Skin epidermis (tissue), 12 donors: Measurements from ENCODE around the gene SH3PXD2A.

Experiments
- H3K27ac ChIP-seq, 21 experiments: fragments of 200-600 bp; sonication (generic) in 11 of 21; one replicate each; pipeline ENCODE4 v1.5.0; 2020; ENCODE audit warnings: mild to moderate bottlenecking in 3 of 21, inconsistent platforms in 2 of 21, moderate library complexity in 2 of 21
- H3K4me3 ChIP-seq, 7 experiments: fragments of 200-600 bp; sonication (generic) in 2 of 7; one replicate each; pipeline ENCODE4 v1.5.0; 2020; ENCODE audit warnings: inconsistent platforms in 2 of 7, mild to moderate bottlenecking in 2 of 7, moderate library complexity in 1 of 7

SH3PXD2A gene

DNA sequence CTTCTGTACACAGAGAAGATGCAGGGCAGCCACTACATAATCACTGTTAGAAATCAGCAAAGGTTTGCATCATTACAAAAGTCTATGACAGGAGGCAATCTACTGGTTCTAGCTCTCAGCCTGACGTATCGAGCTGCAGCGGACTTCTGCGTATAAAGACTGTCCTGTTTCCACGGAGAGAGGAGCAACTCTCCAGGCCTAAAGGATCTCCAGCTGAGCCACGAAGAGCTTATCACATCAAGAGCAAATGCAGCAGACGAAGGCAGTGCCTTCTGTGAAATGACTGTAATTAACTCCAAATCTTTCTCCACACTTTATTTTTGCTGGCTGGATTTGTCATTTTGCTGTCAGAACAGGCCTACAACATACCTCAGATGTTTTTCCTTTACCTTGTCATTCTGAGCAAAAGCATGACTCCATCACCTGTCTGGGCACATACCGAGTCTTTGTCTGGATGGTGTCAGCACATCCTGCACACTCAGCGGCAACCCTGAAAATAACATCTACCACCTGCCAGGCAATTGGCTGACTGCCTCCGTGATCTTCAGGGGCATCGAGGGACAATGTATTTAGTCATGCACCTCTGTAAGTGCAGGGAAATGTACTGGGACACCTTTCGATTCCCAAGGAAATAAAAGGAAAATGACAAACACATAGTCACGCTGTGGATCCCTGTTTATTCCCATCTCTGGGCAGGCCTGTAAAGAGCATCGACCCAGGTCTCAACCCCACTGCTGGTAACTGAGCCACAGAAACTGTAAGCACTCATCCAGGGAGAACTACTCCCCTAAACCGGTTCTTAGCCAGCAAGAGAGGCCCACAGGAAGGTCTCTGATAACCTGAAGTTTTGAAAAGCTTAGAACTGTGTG, 26.3 kb upstream of the SH3PXD2A start:
- Histone ChIP-seq H3K27ac (peak overlapping the region in 18 of 21 experiments; percentile 40 to 75 (median 63)), H3K4me3 (no peak overlapping the region)

DNA sequence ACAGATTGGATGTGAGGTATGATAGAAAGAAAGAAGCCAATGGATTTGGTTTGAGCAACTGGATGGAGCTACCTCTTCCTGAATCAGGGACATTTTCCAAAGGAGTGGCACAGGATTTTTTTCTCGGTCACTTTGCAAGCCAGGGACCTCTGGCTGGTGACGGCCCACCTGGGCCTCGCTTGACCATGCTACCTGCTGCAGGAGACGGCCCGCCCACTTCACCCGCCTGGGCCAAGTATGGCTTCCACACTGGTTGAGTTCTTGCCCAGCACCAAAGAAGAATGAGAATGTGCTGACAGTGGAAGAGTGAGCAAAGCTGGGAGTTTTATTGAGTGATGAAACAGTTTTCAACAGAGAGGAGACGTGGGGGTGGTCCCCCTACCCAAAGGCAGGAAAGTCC, 24.5 kb upstream of the SH3PXD2A start:
- H3K4me3 ChIP-seq, result no peak overlapping the region
- H3K27ac ChIP-seq, result peak overlapping the region in 18 of 21 experiments; percentile 19 to 75 (median 47)

DNA sequence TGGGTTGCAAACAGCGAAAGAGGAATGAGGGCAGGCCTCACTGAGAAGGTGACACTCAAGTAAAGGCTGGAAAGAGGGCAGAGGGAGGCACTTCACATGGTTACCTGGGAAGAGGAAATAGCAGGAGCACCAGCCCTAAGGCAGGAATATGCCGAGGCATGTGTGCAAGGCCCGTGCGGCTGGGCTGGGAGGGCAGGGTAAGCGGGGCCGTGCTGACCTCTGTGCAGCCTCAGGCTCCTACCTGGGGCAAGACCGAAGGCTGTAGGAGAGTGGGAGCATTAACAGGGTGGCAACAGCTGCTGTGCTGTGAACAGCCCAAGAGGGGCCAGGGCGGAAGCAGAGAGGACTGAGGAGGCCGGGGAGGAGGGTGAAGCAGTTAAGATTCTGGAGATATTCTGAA, 24.0 kb upstream of the SH3PXD2A start:
- Histone ChIP-seq H3K4me3 (no peak overlapping the region), H3K27ac (peak overlapping the region in 16 of 21 experiments; percentile 19 to 75 (median 44))

DNA sequence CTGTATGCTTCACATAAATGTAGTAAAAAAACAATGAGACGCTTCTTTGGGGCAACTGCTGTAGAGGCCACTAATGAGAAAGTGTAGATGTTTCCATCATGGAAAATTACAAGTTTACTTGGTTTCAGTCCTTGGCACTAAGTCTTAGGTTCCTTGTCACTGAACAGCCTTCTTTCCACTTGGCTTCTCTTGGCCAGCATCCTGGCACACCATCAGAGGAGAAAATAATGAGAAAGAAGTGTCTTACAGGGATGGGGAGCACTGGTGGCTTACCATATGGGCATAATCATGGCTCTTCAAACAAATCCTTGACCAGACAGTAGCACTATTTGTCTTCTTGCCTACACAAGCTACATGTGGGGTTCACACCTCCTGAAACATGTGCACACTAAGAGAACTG, 22.5 kb upstream of the SH3PXD2A start:
- peak overlapping the region in 5 of 21 experiments; percentile 10 to 58 (median 27) for H3K27ac ChIP-seq
- no peak overlapping the region for H3K4me3 ChIP-seq

DNA sequence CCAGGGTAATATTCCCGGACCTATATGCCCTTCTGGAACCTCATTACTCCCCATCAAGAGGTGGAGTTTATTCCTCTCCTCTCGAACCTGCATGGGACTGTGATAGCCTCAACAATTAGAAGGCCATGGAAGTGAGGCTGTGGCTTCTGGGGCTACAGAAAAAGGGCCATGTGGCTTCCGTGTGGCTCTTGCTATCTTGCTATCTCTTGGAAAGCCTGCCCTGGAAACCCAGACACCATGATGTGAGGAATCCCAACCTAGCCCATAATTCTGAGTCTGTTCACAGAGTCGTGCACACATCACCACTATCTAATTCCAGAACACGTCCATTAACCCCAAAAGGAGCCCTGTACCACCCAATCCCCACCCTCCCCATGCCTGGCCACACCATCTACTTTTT, 20.8 kb upstream of the SH3PXD2A start:
- H3K27ac ChIP-seq, result no peak overlapping the region

DNA sequence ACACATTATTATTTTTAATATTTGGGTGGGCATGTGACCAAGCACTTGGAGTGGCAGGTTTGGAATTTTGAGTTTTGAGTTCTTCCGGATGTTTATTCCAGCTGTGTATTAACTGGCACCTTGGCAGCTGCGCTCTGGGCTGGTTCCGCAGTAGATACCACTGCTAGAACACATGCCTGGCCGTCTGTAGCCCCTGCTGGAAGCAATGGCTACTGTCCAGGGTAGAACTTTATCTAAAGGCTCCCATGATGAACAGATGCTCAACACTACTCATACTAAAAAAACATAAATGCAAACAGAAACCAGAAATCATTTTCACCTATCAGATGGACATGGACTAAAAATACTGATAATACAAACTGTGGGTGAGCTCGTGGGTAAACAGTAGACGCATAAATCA, 19.4 kb upstream of the SH3PXD2A start:
- no peak overlapping the region for H3K4me3 ChIP-seq
- peak overlapping the region in 3 of 21 experiments; percentile 16 to 76 (median 73) for H3K27ac ChIP-seq

More for the DNA sequence above, 20.8 kb upstream of the SH3PXD2A start:
- H3K4me3 ChIP-seq, result no peak overlapping the region

DNA sequence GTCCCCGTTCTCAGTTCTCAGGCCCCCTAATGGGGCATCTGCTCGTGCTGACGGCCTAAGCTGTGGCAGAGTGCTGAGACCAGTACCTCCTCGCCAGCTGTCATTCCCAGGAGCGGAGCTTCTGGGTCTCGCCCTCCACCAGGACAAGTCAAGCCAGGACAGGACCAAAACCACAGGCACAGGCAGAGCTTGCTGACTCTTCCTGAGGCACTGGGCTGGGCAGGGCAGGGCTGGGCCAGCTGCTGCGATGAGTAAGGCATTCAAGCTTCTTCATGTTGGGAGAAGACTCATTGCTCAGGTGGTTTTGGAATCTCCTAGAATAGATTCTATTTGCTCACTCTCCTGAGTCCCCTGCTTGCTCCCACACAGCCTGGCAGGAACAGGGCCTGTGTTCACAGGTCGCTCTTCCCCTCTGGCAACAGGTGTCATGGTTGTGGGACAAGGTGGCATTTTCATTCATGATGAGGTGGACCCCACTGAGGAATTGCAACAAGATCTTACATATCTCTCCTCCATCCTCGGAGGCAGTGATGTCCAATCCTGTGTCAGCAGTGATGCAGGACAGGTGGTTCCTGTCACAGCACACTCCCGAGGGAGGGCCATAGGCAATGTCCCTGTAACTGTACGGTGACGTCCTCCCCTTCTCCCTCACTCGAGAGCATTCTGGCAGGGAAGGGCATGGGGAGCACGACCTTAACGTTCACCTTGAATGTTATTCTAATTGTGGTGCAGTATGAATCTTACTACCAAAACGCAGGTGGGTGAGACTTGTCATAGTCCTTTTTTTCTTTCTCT, 17.0 kb upstream of the SH3PXD2A start:
- Histone ChIP-seq H3K4me3 (no peak overlapping the region), H3K27ac (peak overlapping the region in 19 of 21 experiments; percentile 10 to 82 (median 70))

DNA sequence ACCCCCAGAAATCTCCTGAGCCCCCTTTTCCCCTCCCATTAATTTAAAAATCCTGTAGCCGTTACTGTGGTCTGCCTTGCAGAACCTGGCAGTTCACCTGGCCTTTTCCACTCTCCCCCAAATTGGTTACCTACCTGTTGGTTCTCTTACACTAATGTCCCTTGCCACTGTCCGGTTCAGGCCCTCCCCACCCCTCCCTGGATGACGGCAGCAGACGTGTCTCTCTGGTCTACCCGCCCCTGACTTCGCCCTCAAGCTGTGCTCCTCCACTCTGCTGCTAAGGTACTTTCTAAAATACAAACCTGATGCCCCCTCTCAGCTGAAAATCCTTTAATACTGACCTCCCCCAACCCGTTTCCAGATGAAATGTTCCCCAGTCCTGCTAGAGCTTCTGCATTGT, 15.6 kb upstream of the SH3PXD2A start:
- no peak overlapping the region for H3K4me3 ChIP-seq
- H3K27ac ChIP-seq, result peak overlapping the region in 19 of 21 experiments; percentile 28 to 82 (median 63)

DNA sequence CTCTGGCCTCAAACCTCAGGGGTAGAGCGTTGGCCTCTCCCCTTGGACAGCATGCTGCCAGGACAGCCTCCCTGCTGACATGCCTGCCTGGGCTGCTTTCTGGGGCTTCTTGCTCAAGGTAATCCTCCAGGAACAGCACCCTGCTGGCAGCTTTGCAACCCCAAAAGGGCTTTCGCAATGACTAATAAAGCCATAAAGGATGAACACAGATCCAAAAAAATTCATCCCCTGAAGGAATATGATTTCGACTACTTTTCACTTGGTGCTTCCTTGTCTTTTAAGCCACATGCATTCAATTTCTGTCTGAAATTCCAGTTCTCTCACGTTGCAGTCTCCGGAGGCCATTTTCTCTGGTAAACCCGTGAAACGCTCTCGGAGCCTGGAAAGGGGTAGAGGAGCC, 15.1 kb upstream of the SH3PXD2A start:
- Histone ChIP-seq H3K27ac (peak overlapping the region in 19 of 21 experiments; percentile 28 to 82 (median 63)), H3K4me3 (no peak overlapping the region)

DNA sequence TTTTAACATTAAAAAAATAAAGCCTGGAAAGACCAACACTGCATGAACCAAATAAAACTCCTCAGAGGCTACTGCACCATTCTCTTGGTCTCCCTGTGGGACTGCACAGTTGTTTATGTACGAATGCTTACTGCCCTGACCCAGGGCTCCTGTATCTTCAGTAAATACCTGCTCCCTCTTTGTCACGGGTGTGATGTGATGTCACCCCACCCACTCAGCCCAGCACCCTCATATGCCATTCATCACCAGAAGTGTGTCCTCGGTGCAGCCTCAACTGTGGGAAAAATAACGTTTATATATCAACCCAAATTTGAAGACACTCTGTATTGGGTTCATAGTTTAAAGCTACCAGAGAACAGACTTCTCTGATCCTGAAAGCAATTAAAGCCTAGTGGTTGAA, 14.0 kb upstream of the SH3PXD2A start:
- Histone ChIP-seq H3K4me3 (no peak overlapping the region), H3K27ac (peak overlapping the region in 5 of 21 experiments; percentile 49 to 80 (median 62))

DNA sequence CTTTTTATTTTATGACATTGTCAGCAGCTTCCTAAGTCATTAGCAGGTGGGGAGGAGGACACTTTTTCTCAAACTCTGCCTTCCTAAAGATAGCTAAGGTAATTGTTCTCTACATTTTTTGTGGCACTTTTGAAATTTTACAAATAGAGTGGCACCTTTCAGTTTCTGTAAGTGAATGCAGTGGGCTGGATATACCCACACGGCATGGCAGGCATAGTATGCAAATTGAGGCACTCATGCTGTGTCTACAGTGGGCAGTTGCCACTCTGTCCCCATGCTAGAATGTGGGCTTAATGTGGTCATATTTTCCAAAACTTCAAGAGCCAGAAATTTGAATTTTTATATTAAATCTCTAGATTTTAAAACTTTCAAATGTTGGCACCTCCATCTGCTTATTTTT, 12.8 kb upstream of the SH3PXD2A start:
- Histone ChIP-seq H3K4me3 (no peak overlapping the region), H3K27ac (no peak overlapping the region)

DNA sequence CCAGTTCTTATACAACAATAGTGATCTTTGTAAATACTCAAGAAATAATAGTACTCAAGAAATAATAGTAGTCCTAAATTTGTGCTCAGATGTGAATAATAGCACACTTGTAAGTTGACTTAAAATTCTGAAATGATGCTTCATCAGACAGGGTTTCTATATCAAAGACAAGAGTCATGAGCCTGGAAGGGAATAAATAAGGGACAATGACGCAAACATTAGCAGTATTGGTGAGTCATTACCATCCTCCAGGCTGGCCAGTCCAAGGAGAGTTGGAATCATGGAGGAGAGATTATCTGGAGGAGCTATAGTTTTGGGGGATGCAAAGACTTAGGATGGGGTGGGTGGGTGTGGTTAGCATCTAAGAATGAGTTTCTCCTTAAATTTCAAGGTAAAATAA, 6.1 kb upstream of the SH3PXD2A start:
- Histone ChIP-seq H3K4me3 (no peak overlapping the region), H3K27ac (no peak overlapping the region)

DNA sequence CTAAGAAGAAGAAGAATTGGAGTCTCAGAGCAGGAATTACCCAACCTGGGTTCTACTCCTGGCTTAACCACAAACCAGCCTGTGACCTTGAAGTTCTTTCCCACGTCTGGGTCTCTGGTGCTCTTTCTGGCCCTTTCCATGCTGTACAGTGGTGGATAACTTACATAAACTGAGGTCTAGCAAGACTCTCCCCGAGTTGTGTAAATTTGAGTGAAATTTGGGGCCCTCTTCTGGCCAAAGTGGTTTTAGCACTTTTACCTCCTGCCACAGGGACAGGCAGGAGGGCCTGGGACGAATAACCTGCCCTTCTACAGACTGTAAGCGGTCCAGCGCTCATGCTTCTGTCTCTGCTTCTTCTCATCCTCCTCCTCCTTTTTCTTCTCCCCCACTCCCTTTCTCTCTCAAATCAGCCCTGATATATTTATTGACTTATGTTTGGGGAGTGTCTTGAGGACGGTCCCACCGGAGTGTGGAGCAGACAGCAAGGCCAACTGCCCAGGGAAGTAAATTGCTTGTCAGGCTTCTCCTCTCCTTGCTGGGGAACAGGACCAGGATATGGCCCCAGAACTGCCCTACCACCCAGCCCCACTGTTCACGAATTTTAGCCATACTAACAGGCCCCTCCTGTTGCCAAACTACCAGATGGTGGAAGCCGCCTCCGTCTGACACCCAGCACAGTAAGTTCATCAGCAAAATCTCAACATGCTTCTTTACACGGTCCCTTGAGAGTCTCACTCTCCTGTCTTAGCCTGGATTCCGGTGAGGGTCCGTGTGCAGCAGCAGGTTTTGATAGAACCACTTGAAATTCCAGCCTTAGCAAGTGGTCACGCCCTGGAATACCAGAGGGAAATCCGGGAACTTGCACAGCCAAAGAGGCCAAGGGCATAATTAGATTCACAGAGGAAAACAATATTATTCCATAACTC, 4.0 kb upstream of the SH3PXD2A start:
- Histone ChIP-seq H3K4me3 (no peak overlapping the region), H3K27ac (peak overlapping the region in 16 of 21 experiments; percentile 6 to 71 (median 28))

DNA sequence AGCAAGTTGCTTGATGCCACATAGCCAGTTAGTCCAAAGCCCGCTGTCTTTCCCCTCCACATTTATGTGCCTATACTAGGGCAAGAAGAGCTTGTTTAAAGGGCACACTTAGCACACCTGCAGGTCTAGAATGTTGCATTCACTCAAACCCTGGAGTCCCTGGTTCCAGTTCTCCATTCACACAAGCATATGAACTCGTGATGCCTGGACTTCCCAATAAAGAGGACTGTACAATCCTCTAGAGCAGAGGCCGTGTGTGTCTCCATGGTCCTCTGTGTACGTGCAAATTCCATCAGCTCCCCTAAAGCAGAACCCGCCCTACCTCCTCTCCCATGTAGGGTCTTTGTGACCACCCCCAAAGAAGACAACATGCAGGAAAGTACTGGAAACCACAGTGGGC, 3.0 kb upstream of the SH3PXD2A start:
- Histone ChIP-seq H3K4me3 (no peak overlapping the region), H3K27ac (peak overlapping the region in 5 of 21 experiments; percentile 2 to 71 (median 28))

DNA sequence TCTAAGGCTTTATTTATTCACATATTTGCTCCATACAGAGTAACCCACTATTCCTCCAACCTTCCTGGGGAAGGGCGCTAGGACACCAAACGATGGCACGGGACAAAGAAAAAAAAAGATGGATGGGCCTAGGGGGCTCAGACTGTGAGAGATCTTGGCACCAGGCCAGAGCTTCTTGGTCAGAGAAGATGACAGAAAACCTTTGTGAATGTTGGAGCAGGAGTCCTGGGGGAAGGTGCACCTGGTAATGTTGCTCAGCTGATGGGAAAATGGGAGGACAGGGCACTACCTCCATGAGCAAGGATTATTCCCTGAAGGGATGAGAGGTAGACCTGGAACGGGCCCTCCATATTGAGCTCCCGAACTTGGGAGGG, 1.4 kb upstream of the SH3PXD2A start:
- peak overlapping the region in 1 of 21 experiments; percentile 86 for H3K27ac ChIP-seq
- H3K4me3 ChIP-seq, result no peak overlapping the region

DNA sequence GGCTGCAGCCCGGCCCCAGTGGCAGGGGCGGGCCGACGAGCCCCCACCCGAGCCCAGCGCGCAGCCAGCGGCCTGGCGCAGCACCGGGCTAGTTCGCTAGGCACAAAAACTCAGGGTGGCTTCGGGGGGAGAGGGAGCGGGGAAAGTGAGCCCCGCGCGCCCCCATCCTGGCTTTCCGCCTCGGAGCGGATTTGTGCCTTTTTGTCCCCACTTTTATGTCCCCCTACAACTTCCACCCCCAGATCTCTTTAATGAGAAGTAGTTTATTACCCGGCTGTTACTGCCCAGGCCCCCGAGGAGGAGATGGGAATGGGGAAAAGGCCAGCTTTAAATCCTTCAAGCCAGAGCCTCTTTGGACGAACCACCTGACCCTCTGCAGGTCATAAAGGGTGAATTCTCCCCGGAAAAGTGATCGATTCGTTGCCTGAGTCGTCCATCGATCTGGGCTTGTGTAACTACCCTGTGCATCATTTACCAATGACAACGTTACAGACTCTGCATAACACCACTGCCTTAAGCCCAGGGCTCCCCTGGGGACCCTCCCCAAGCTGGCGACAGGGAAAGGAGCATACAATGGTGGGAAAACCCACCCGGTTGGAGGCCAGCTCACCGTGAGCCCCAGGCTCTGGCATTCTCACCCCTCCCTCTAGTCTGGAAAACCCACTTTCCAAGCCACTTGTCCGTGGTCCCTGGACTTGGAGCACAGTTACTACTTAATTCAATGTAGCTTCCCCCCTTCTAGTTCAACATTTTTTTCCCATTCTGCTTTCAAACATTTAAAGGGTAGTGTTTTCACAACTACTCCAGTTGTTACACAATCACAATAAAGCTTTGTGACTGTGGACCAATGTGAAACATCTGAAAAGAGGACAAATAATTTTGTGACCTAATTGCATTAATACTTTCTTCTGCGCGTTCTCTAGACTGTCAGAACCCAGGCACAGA, 748 bp upstream of the SH3PXD2A start:
- Histone ChIP-seq H3K27ac (peak overlapping the region in 20 of 21 experiments; percentile 36 to 90 (median 80)), H3K4me3 (peak overlapping the region; percentile 52 to 69 (median 60))

DNA sequence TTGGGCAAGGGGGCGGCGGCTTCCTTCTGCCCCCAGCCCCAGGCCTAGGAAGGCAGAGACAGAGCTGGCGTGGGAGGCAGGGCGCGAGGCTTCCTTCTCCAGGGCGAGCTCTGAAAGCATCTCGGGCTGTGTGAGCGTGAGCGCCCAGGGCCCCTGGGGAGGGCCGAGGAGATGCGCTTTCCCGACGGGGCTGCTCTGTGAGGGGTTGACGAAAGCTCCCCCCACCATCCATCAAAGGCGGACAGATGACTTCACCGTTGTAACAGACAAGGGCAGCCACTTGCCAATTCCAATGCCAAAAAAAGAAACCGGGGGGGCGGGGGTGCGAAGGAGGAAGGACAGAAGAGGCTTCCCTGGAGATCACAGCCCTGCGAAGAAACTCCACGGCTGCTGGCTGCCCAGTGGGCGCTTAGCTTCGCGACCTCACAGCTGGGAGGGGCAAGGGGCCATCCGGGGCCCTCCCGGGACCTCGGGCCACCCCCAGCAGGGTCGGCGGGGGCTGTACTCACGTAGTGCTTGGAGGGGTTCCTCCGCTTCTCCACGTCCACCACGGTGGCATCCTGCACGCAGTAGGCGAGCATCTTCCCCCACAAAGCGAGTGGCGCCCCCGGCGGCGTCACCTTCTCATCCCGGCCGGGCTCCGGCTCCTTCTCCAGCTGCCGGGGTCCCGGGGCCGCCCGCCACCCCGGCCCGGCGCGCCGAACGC, 537 bp downstream of the SH3PXD2A start:
- peak overlapping the region; percentile 52 to 69 (median 60) for H3K4me3 ChIP-seq
- peak overlapping the region; percentile 24 to 90 (median 81) for H3K27ac ChIP-seq

DNA sequence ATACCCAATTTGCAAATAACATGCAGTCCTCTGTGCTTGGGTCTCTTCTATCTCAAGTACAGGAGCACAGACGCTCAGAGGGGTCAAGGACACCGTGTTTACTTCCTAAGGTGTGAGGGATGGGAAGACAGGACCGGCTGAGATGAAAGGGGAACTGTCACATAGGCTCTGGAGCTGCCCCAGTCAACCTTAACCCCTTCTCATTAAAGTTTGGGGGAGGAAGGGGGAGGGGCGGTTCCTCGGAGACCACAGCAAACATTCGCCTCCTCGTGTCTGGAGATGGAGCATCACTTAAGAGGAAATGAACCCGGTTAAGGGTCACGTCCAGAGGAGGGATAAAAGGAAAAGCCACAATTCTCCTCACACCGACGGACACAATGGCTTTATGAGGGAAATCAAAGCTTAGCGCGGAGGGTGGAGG, 1.1 kb downstream of the SH3PXD2A start:
- peak overlapping the region in 18 of 21 experiments; percentile 50 to 90 (median 82) for H3K27ac ChIP-seq

More for the DNA sequence above, 1.1 kb downstream of the SH3PXD2A start:
- H3K4me3 ChIP-seq, result peak overlapping the region; percentile 52 to 69 (median 60)
